Panc1 (cell line): ENCODE results near the gene WWOX. TPM values are rescaled to one million over a fixed set of nuclear protein-coding genes. Genes with fewer than 3 reads are reported as not detected.

ENCODE experiments used
- ATAC-seq: fragments of 200-7000 bp; cut with Tn5 transposase; 2 replicates; pipeline ENCODE4 v1.9.1; 2020; ENCODE audit warnings: mild to moderate bottlenecking, moderate library complexity
- BruUV-seq: library from RNA; stranded (reverse); fragments of 400-500 nt; replicated peaks from 2 replicates; lab custom pipeline; 2021; lab: Mats Ljungman, UMichigan
- CTCF ChIA-PET: fragments of 300-600 bp; sonication (Branson Sonifier 250); formaldehyde crosslinking; loops from one replicate; lab custom pipeline; 2022; ENCODE audit warnings: antibody characterized with exemption; lab: Charles Lee
- POLR2A ChIA-PET: fragments of 300-600 bp; sonication (Branson Sonifier 250); formaldehyde crosslinking; loops from one replicate; lab custom pipeline; 2022; ENCODE audit warnings: antibody characterized with exemption; lab: Charles Lee
- DNase-seq: peaks from one replicate; pipeline ENCODE4 v3.0.0-alpha.2; 2010; ENCODE audit warnings: low read depth, low spot score
- H3K27ac ChIP-seq: 2 replicates; pipeline ENCODE4 v1.5.1; 2011; ENCODE audit warnings: mild to moderate bottlenecking, low read length, inconsistent platforms
- H3K27me3 ChIP-seq: fragments of 200-500 bp; sonication (Bioruptor generic); 2 replicates; pipeline ENCODE4 v1.6.0; 2014; ENCODE audit warnings: low read length, inconsistent platforms; ENCODE audit not compliant: control insufficient read depth, insufficient read depth
- H3K36me3 ChIP-seq: fragments of 200-500 bp; sonication (Bioruptor generic); 2 replicates; pipeline ENCODE4 v1.5.1; 2014; ENCODE audit warnings: inconsistent platforms, mild to moderate bottlenecking, low read length, moderate library complexity; ENCODE audit not compliant: control insufficient read depth, insufficient read depth
- H3K4me1 ChIP-seq: 2 replicates; pipeline ENCODE4 v1.5.1; 2011; ENCODE audit warnings: inconsistent platforms, mild to moderate bottlenecking, low read length, moderate library complexity; ENCODE audit not compliant: control insufficient read depth, insufficient read depth
- H3K4me3 ChIP-seq, 2 experiments: 2 replicates each; pipeline ENCODE4 v1.5.1; 2011 to 2012; ENCODE audit warnings: low read depth in 2 of 2, low read length in 2 of 2, mild to moderate bottlenecking in 2 of 2, inconsistent platforms in 1 of 2, moderate library complexity in 1 of 2
- H3K9me3 ChIP-seq: fragments of 200-500 bp; sonication (Bioruptor generic); 2 replicates; pipeline ENCODE4 v1.5.1; 2014; ENCODE audit warnings: low read depth, mild to moderate bottlenecking, inconsistent platforms, low read length, moderate library complexity; ENCODE audit not compliant: control insufficient read depth, insufficient read depth
- CTCF ChIP-seq: fragments of 450-650 bp; IDR thresholded peaks from 2 replicates; pipeline ENCODE4 v1.5.1; 2017; ENCODE audit warnings: mild to moderate bottlenecking
- POLR2AphosphoS5 ChIP-seq: IDR thresholded peaks from 2 replicates; pipeline ENCODE4 v1.6.1; 2012; ENCODE audit warnings: mild to moderate bottlenecking, low read depth, low read length, moderate library complexity
- REST ChIP-seq, 2 experiments: IDR thresholded peaks; 2 replicates each; pipeline ENCODE4 v1.6.1; 2011 to 2012; ENCODE audit warnings: low read depth in 2 of 2, control low read depth in 1 of 2, low read length in 1 of 2, mild to moderate bottlenecking in 1 of 2, moderate library complexity in 1 of 2; ENCODE audit not compliant: insufficient read depth in 1 of 2
- SIN3A ChIP-seq: IDR thresholded peaks from 2 replicates; pipeline ENCODE4 v1.6.1; 2012; ENCODE audit warnings: low read depth, mild to moderate bottlenecking, low read length, moderate library complexity, borderline replicate concordance; ENCODE audit not compliant: insufficient read depth
- TCF7L2 ChIP-seq: IDR thresholded peaks from 2 replicates; pipeline ENCODE4 v1.6.1; 2011; ENCODE audit warnings: mild to moderate bottlenecking, low read depth, low read length, inconsistent platforms
- in situ Hi-C: cut with HindIII; loops from 2 replicates; pipeline ENCODE4 v1.10.0; 2016; ENCODE audit warnings: low sequenced_read_pairs, low pct_unique_long_range_greater_than_20kb
- intact Hi-C: fragments of 100-400 bp; cut with micrococcal nuclease; formaldehyde crosslinking; loops from one replicate; pipeline ENCODE4 v1.10.0; 2022; ENCODE audit not compliant: unreplicated experiment
- total RNA-seq: library from RNA; stranded (reverse); gene quantifications from one replicate; pipeline ENCODE4 v1.2.1, GENCODE V29; 2021; ENCODE audit not compliant: unreplicated experiment

WWOX gene
- total RNA-seq, 1 experiment from 2014 or later, result 12.5 TPM

GRCh38 chr16:78956859-78957258, 857.4 kb downstream of the WWOX start:
- Histone ChIP-seq H3K4me1 (no peaks in the 10 kb centered on the region), H3K27ac (no peak overlapping the region), H3K36me3 (no peaks in the 10 kb centered on the region), H3K4me3 (no peak overlapping the region), H3K27me3 (no peaks in the 10 kb centered on the region), H3K9me3 (no peaks in the 10 kb centered on the region)
- in situ Hi-C loops (no loop called here), intact Hi-C loops (no loop called here)
- CTCF ChIA-PET, result no interaction called here
- TF ChIP-seq REST (IDR thresholded peaks at IDR 0.05; ENCODE audit: insufficient read depth in 1 of 2, low read depth in 2 of 2, low read length in 1 of 2), result no peak
- TF ChIP-seq SIN3A, result no peak
- no peak for TF ChIP-seq POLR2AphosphoS5
- no peak for TF ChIP-seq TCF7L2
- TF ChIP-seq CTCF, result no peak
- ATAC-seq (no peak), DNase-seq (no peak)
- no TSS peak for BruUV-seq
- POLR2A ChIA-PET, result no interaction called here

- Histone ChIP-seq H3K27ac (no peak overlapping the region), H3K4me1 (no peaks in the 10 kb centered on the region), H3K36me3 (no peaks in the 10 kb centered on the region), H3K4me3 (no peak overlapping the region), H3K27me3 (no peaks in the 10 kb centered on the region), H3K9me3 (no peaks in the 10 kb centered on the region)
- no peak for TF ChIP-seq CTCF
- TF ChIP-seq REST (IDR thresholded peaks at IDR 0.05; ENCODE audit: insufficient read depth in 1 of 2, low read depth in 2 of 2, low read length in 1 of 2), result no peak
- no peak for TF ChIP-seq TCF7L2
- TF ChIP-seq SIN3A, result no peak
- in situ Hi-C loops, result no loop called here
- intact Hi-C loops, result no loop called here
- BruUV-seq, result no TSS peak
- POLR2A ChIA-PET, result no interaction called here
- DNase-seq, result no peak
- no peak for ATAC-seq
- CTCF ChIA-PET, result no interaction called here
Observed at GRCh38 chr16:78957317-78958100, 858.1 kb downstream of the WWOX start.
